Measurements from ENCODE around the gene SMIM29.

Gene SMIM29

GRCh38 chr6:34225551-34225950 lies 23.3 kb downstream of the SMIM29 start:
- no peak overlapping the region for H3K4me3 ChIP-seq (ENCODE audit: low read depth, low read length)
- no peak overlapping the region for H3K4me2 ChIP-seq (ENCODE audit: low read length)
- no peaks in the 10 kb centered on the region for H3K27me3 ChIP-seq (ENCODE audit: control insufficient read depth, insufficient read depth, low read length)
- H3K9me3 ChIP-seq (ENCODE audit: control insufficient read depth, low read length), result no peaks in the 10 kb centered on the region
- TF ChIP-seq CTCF (IDR thresholded peaks at IDR 0.05), result no peak
- H2AFZ ChIP-seq, result peak overlapping the region; percentile 53
- H3K27ac ChIP-seq, result peak overlapping the region; percentile 67
- no peak overlapping the region for H3K9ac ChIP-seq
- peaks cover 18% of the 10 kb centered on the region for H3K4me1 ChIP-seq
- H3K79me2 ChIP-seq, result no peaks in the 10 kb centered on the region
- H3K36me3 ChIP-seq (ENCODE audit: control insufficient read depth, insufficient read depth, low read length), result no peaks in the 10 kb centered on the region

- Histone ChIP-seq H3K4me1 (peaks cover 18% of the 10 kb centered on the region), H3K9me3 (ENCODE audit: control insufficient read depth, low read length) (no peaks in the 10 kb centered on the region), H3K4me3 (ENCODE audit: low read depth, low read length) (peak overlapping the region; percentile 51), H2AFZ (peak overlapping the region; percentile 94), H3K27ac (peak overlapping the region; percentile 77), H3K79me2 (no peaks in the 10 kb centered on the region), H3K36me3 (ENCODE audit: control insufficient read depth, insufficient read depth, low read length) (no peaks in the 10 kb centered on the region), H3K27me3 (ENCODE audit: control insufficient read depth, insufficient read depth, low read length) (no peaks in the 10 kb centered on the region), H3K4me2 (ENCODE audit: low read length) (peak overlapping the region; percentile 79), H3K9ac (no peak overlapping the region)
- TF ChIP-seq CTCF (IDR thresholded peaks at IDR 0.05), result no peak
Observed at GRCh38 chr6:34223956-34224940, 24.6 kb downstream of the SMIM29 start.

GRCh38 chr6:34223381-34223955 lies 25.3 kb downstream of the SMIM29 start:
- no peaks in the 10 kb centered on the region for H3K36me3 ChIP-seq (ENCODE audit: control insufficient read depth, insufficient read depth, low read length)
- peak overlapping the region; percentile 79 for H3K4me2 ChIP-seq (ENCODE audit: low read length)
- H3K4me3 ChIP-seq (ENCODE audit: low read depth, low read length), result peak overlapping the region; percentile 39
- peak overlapping the region; percentile 91 for H2AFZ ChIP-seq
- no peak for TF ChIP-seq CTCF (IDR thresholded peaks at IDR 0.05)
- H3K9ac ChIP-seq, result no peak overlapping the region
- H3K9me3 ChIP-seq (ENCODE audit: control insufficient read depth, low read length), result no peaks in the 10 kb centered on the region
- H3K79me2 ChIP-seq, result no peaks in the 10 kb centered on the region
- no peaks in the 10 kb centered on the region for H3K27me3 ChIP-seq (ENCODE audit: control insufficient read depth, insufficient read depth, low read length)
- H3K27ac ChIP-seq, result peak overlapping the region; percentile 27
- peaks cover 18% of the 10 kb centered on the region for H3K4me1 ChIP-seq

- no peak overlapping the region for H3K4me3 ChIP-seq (ENCODE audit: low read depth, low read length)
- no peaks in the 10 kb centered on the region for H3K36me3 ChIP-seq (ENCODE audit: control insufficient read depth, insufficient read depth, low read length)
- H2AFZ ChIP-seq, result no peak overlapping the region
- H3K27me3 ChIP-seq (ENCODE audit: control insufficient read depth, insufficient read depth, low read length), result no peaks in the 10 kb centered on the region
- no peaks in the 10 kb centered on the region for H3K9me3 ChIP-seq (ENCODE audit: control insufficient read depth, low read length)
- no peak overlapping the region for H3K27ac ChIP-seq
- no peak for TF ChIP-seq CTCF (IDR thresholded peaks at IDR 0.05)
- H3K4me1 ChIP-seq, result peaks cover 4% of the 10 kb centered on the region
- no peak overlapping the region for H3K4me2 ChIP-seq (ENCODE audit: low read length)
- no peaks in the 10 kb centered on the region for H3K79me2 ChIP-seq
- H3K9ac ChIP-seq, result no peak overlapping the region
Observed at GRCh38 chr6:34218691-34219090, 30.1 kb downstream of the SMIM29 start.
